Measurements from ENCODE around the gene AP1S2.
"Not testable (repeated sequence)": the region's sequence is repeated elsewhere in the genome, so short reads cannot be mapped to it uniquely, and the experiment has no call there.

Gene AP1S2

GRCh38 chrX:15855568-15856221 lies 1.1 kb upstream of the AP1S2 start:
- in situ Hi-C loops (cut with MboI; ENCODE audit: low sequenced_read_pairs): no loop called here

- in situ Hi-C loops (cut with MboI; ENCODE audit: low sequenced_read_pairs): no loop called here
Observed at GRCh38 chrX:15854080-15854655, 445 bp downstream of the AP1S2 start.

- in situ Hi-C loops (cut with MboI; ENCODE audit: low sequenced_read_pairs): no loop called here
Observed at GRCh38 chrX:15853586-15854079, 980 bp downstream of the AP1S2 start.

GRCh38 chrX:15849555-15849954 lies 5.1 kb downstream of the AP1S2 start:
- in situ Hi-C loops (cut with MboI; ENCODE audit: low sequenced_read_pairs): no loop called here

GRCh38 chrX:15848576-15848975 lies 6.0 kb downstream of the AP1S2 start:
- in situ Hi-C loops (cut with MboI; ENCODE audit: low sequenced_read_pairs): no loop called here

- in situ Hi-C loops (cut with MboI; ENCODE audit: low sequenced_read_pairs): no loop called here
Observed at GRCh38 chrX:15843960-15844359, 10.7 kb downstream of the AP1S2 start.

GRCh38 chrX:15841853-15842516 lies 12.6 kb downstream of the AP1S2 start:
- in situ Hi-C loops (cut with MboI; ENCODE audit: low sequenced_read_pairs): no loop called here

GRCh38 chrX:15838017-15838416 lies 16.6 kb downstream of the AP1S2 start:
- in situ Hi-C loops (cut with MboI; ENCODE audit: low sequenced_read_pairs): no loop called here

- in situ Hi-C loops (cut with MboI; ENCODE audit: low sequenced_read_pairs): no loop called here
Observed at GRCh38 chrX:15834827-15835595, 19.6 kb downstream of the AP1S2 start.

GRCh38 chrX:15834053-15834452 lies 20.6 kb downstream of the AP1S2 start:
- in situ Hi-C loops (cut with MboI; ENCODE audit: low sequenced_read_pairs): no loop called here

GRCh38 chrX:15831347-15831746 lies 23.3 kb downstream of the AP1S2 start:
- in situ Hi-C loops (cut with MboI; ENCODE audit: low sequenced_read_pairs): not testable (repeated sequence)

GRCh38 chrX:15829217-15829616 lies 25.4 kb downstream of the AP1S2 start:
- in situ Hi-C loops (cut with MboI; ENCODE audit: low sequenced_read_pairs): no loop called here

GRCh38 chrX:15825936-15826335 lies 28.7 kb downstream of the AP1S2 start:
- in situ Hi-C loops (cut with MboI; ENCODE audit: low sequenced_read_pairs): no loop called here

GRCh38 chrX:15822922-15823321 lies 31.7 kb downstream of the AP1S2 start:
- in situ Hi-C loops (cut with MboI; ENCODE audit: low sequenced_read_pairs): no loop called here

GRCh38 chrX:15820106-15821073 lies 34.2 kb downstream of the AP1S2 start:
- in situ Hi-C loops (cut with MboI; ENCODE audit: low sequenced_read_pairs): no loop called here

GRCh38 chrX:15816886-15817285 lies 37.7 kb downstream of the AP1S2 start:
- in situ Hi-C loops (cut with MboI; ENCODE audit: low sequenced_read_pairs): no loop called here

GRCh38 chrX:15816438-15816809 lies 38.2 kb downstream of the AP1S2 start:
- in situ Hi-C loops (cut with MboI; ENCODE audit: low sequenced_read_pairs): no loop called here

GRCh38 chrX:15815779-15816437 lies 38.7 kb downstream of the AP1S2 start:
- in situ Hi-C loops (cut with MboI; ENCODE audit: low sequenced_read_pairs): no loop called here

- in situ Hi-C loops (cut with MboI; ENCODE audit: low sequenced_read_pairs): no loop called here
Observed at GRCh38 chrX:15814771-15815365, 39.7 kb downstream of the AP1S2 start.

Measured in hTERT RPE-1 (cell line).